GM21526 (cell line): ENCODE results near the gene FRG2C.
"Not testable (repeated sequence)": the region's sequence is repeated elsewhere in the genome, so short reads cannot be mapped to it uniquely, and the experiment has no call there.

Experiments
- ATAC-seq: cut with Tn5 transposase; IDR thresholded peaks from one replicate; pipeline ENCODE4 v1.9.1; 2021; ENCODE audit warnings: moderate library complexity; ENCODE audit not compliant: unreplicated experiment, low FRiP score

Gene FRG2C

GRCh38 chr3:75664028-75664427 lies at the start of gene FRG2C:
Gene FRG2C (plus strand): TSS chr3:75664328. CDS start chr3:75664380, 52 bp downstream.
- not testable (repeated sequence) for ATAC-seq

- ATAC-seq: not testable (repeated sequence)
Observed at GRCh38 chr3:75618666-75619305, 45.3 kb upstream of the FRG2C start.

- not testable (repeated sequence) for ATAC-seq
Observed at GRCh38 chr3:75619481-75620031, 44.6 kb upstream of the FRG2C start.

DNA sequence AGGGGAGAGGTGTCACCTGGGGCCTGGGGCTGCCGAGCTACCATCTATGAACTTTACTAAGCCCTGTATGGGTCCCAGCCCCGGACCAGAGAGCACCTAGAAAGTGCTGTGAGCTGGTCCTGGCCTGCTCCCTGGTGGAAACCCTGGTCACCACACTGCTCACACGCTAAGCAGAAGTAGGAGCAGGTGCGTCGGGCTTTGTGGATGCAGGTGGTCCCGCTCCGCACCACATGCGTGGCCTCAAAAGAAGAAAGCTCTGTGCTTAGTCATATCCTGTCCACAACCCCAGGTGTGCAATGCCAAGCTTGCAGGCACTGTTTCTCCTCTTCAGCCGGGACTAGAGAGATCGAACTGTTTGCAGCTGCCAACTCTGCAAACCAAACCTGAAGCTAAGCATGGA lies 42.4 kb upstream of the FRG2C start:
- ATAC-seq: not testable (repeated sequence)

DNA sequence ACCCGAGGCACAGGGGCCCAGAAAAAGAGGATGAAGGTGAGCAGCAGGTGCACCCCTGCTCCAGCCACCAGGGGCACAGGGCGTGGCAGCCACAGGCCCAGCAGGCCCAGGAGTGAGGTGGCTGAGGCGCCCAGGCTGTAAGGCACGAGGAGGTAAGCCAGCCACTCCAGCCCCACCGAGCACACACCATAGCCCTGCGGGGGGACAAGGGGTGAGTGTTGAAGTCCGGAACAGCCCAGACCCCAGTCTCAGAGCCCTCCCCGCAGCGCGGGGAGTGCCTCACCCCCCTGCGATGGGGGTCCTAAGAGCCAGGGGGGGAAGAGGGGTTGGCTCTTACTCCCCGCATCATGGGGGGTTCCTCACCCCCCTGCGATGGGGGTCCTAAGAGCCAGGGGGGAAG lies 40.5 kb upstream of the FRG2C start:
- ATAC-seq: not testable (repeated sequence)

DNA sequence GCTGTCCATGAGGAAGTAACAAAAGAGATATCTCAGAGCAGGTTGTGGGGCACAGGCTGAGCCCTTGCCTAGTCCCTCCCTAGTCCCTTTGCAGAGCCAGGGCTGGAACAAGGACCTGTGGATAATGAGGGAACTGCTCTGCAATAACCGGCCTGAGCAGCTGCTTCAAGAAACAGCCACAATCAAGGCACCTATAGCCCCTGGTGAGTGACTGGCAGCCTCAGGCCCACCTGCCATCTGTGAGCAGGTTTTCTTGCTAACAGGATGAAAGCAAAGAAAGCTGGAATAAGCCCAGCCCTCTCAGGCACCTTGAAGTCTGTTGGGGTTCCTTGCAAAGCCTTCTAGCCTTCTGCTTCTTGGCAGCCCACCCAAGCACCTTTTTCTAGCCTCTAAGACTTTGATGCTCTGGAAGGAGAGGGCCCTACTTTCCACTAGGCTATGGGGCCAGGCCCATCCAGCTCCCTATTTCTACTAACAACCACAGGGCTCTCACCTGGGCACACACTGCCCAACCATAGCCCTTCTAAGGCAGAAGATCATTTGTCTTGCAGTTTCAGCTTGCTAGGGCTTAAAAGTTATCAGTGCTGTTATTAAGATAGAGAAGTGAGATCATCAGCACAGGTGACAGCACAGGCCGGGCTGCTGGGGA lies 33.1 kb upstream of the FRG2C start:
- ATAC-seq: not testable (repeated sequence)

- ATAC-seq: no peak
Observed at GRCh38 chr3:75631541-75631940, 32.6 kb upstream of the FRG2C start.

GRCh38 chr3:75638947-75639346 lies 25.2 kb upstream of the FRG2C start:
- ATAC-seq: not testable (repeated sequence)

GRCh38 chr3:75641107-75641517 lies 23.0 kb upstream of the FRG2C start:
- ATAC-seq: not testable (repeated sequence)

DNA sequence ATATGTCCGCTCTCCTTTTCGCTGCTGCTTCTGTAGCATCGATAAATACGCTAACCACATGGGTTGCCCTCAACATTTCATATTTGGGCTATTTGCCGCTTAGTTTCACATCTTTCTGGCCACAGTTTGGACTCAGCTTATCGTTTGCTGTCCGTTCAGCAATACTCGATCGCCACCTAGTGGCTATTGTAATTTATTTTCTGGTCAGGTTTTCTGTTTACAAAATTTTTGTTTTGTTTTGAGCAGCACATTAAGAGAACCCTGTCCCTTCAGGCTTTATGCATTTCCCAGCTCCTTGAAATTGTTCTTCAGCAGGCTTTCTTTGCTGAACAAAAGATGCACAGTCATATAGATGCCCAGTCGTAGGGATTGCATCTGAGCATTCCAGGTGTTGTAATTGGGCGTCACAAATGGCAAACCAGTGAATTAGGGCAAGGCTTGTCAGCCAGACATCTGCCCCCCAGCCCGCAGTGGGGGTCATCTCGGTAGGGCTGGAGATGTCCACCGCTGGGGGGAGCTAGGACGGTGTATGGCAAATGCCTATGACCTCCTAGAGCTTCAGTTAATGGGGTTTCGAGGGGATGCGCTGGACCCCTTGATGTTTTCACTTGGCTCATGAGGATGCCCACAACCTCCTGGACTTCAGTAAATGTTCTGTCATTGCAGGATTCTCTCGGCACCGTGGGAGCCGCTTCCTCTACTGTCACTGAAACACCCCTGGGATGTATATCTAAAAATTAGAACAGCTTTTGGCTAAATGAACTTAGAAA lies 20.9 kb upstream of the FRG2C start:
- ATAC-seq: not testable (repeated sequence)

GRCh38 chr3:75645548-75645947 lies 18.6 kb upstream of the FRG2C start:
- ATAC-seq: not testable (repeated sequence)

DNA sequence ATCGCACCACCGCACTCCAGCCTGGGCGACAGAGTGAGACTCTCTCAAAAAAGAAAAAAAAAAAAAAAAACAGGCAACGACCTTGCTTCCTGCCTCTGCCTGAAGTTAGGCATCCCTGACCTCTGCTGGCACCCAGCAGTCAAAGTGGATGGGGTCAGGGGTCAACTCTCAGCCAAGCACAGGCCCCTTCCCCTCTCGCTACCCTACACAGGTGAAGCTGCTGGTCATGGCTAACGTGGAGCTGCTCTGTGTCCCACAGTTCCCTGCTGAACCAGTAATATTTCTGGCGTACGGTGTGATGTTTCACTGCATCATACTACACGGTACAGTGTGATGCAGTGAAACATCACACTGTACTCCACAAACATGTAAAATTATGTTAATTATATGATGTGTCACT lies 13.9 kb upstream of the FRG2C start:
- no peak for ATAC-seq

DNA sequence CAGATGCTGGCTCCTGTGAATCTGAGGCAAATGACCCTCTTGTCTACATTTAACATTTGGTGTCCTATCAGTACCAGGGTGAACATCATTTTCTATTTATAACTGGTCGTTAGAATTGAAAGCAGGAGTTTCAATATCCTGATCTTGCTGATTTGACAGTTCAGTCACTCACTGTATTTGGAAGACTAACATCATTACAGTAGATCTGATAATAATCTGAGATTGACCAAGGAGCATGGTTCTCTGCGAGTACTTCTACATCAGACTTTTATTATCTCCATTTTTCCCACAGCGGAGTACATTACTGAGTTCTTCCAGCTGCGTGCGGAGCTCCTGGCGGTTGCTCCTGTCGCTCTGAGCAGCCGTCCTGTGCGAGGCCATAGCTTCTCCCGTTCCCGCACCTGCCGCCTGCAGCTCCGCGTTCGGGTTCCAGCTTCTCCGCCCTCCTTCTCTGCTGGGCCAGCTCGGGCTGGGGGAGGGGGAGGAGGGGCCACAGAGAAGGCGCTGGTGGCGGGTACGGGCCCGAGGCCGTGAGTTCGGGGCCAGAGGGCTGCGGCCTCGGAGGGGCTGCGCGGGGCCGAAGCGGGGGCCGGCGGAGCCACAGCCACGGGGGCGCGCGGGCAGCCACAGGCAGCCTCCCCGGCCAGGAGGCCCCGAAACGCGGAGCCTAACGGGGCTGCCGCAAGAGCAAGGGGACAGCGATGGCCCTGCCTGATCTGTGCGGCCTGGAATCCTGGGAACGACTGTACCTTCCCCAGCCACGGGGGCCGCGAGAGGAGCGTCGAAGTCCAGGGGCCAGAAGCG lies 8.8 kb upstream of the FRG2C start:
- ATAC-seq: not testable (repeated sequence)

GRCh38 chr3:75655956-75656355 lies 8.2 kb upstream of the FRG2C start:
- not testable (repeated sequence) for ATAC-seq

GRCh38 chr3:75658411-75659107 lies 5.6 kb upstream of the FRG2C start:
- ATAC-seq: not testable (repeated sequence)

- ATAC-seq: not testable (repeated sequence)
Observed at GRCh38 chr3:75659108-75659433, 5.1 kb upstream of the FRG2C start.

- not testable (repeated sequence) for ATAC-seq
Observed at GRCh38 chr3:75665626-75666025, 1.5 kb downstream of the FRG2C start.

DNA sequence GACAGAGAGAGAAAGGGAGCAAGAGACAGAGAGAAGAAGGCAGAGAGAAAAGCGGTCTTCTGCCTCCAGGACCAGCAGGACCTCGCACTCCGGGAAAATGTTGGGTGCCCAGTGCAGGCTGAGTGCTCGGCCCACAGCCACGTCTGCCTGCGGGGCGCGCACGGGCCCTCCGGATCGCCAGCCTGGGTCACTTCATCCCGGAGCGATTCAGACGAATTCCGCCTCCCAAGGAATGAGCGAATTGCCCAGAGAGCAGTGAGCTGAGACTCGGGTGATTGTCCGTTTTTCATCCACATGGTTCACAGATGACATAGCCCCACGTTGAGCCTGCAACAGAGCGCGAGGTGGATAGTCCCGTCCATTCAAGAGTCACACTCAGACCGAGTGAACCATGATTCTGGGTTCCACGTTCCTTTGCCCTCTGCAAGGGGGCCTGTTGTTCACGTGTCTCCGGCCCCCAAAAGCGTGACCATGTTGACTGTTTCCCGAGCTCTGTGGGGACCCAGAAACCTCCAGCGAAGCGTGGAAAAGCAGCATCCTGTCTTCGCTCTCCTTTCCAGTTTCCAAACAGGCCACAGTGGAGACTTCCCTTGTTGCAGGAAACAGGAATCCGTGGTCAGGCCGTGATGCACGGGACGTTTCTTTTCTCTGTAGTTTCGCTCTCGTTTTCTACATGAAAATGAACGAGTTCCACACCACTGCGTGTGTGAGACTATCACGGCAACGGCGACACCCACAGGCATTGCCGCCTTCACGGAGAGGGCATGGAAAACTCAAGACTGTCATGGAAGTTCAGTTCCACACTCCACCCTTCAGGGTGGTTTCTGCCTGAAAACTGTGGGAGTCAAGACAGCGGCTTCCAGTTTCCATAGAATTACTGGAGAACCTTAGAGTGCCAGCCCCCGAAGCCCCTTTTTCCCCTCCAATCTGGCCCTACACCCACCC lies 3.9 kb downstream of the FRG2C start:
- ATAC-seq: not testable (repeated sequence)
